NB4 (cell line): ENCODE results near the gene AUTS2.

Experiments
- DNase-seq: peaks from one replicate; pipeline ENCODE4 v3.0.0; 2010; ENCODE audit warnings: low read depth
- H3K4me3 ChIP-seq: one replicate; pipeline ENCODE4 v1.5.1; 2011; ENCODE audit warnings: mild to moderate bottlenecking, low read depth, low read length, moderate library complexity
- CTCF ChIP-seq: IDR thresholded peaks from one replicate; pipeline ENCODE4 v1.5.1; 2012; ENCODE audit warnings: low read depth, low read length
- MAX ChIP-seq: IDR thresholded peaks from 2 replicates; pipeline ENCODE4 v1.6.1; 2011; ENCODE audit warnings: low read depth, low read length
- MYC ChIP-seq: IDR thresholded peaks from 2 replicates; pipeline ENCODE4 v1.6.1; 2011; ENCODE audit warnings: low read depth, low read length
- POLR2A ChIP-seq: IDR thresholded peaks from 2 replicates; pipeline ENCODE4 v1.6.1; 2011; ENCODE audit warnings: mild to moderate bottlenecking; ENCODE audit not compliant: insufficient read length; ENCODE audit errors: extremely low read depth

The AUTS2 gene

GRCh38 chr7:69609541-69610373 lies 11.5 kb downstream of the AUTS2 start:
- no peak for DNase-seq
- TF ChIP-seq MYC (no peak), MAX (no peak), CTCF (no peak), POLR2A (no peak)
- no peak overlapping the region for H3K4me3 ChIP-seq

- H3K4me3 ChIP-seq, result no peak overlapping the region
- DNase-seq, result no peak
- TF ChIP-seq MAX (no peak), POLR2A (no peak), MYC (no peak), CTCF (no peak)
Observed at GRCh38 chr7:69610374-69611084, 12.3 kb downstream of the AUTS2 start.

- DNase-seq, result no peak
- no peak for TF ChIP-seq POLR2A
- no peak for TF ChIP-seq MYC
- no peak for TF ChIP-seq MAX
- no peak for TF ChIP-seq CTCF
- no peak overlapping the region for H3K4me3 ChIP-seq
Observed at GRCh38 chr7:69612981-69613380, 14.7 kb downstream of the AUTS2 start.

- no peak for DNase-seq
- no peak overlapping the region for H3K4me3 ChIP-seq
- TF ChIP-seq CTCF, result no peak
- TF ChIP-seq POLR2A, result no peak
- TF ChIP-seq MAX, result no peak
- TF ChIP-seq MYC, result no peak
Observed at GRCh38 chr7:69613846-69614245, 15.6 kb downstream of the AUTS2 start.

GRCh38 chr7:69615685-69616084 lies 17.4 kb downstream of the AUTS2 start:
- H3K4me3 ChIP-seq, result no peak overlapping the region
- TF ChIP-seq CTCF (no peak), POLR2A (no peak), MAX (no peak), MYC (no peak)
- DNase-seq, result no peak
